Breast epithelium (tissue), 3 donors: Measurements from ENCODE around the gene CYP21A2.
"Not testable (repeated sequence)": the region's sequence is repeated elsewhere in the genome, so short reads cannot be mapped to it uniquely, and the experiment has no call there.

Experiments
- CTCF ChIP-seq, 3 donors: fragments of 450-650 bp; IDR thresholded peaks; one replicate each; pipeline ENCODE4 v1.5.1; 2016 to 2017; ENCODE audit warnings: antibody characterized with exemption in 3 of 3, mild to moderate bottlenecking in 3 of 3, moderate library complexity in 3 of 3
- POLR2AphosphoS5 ChIP-seq, 3 donors: sonication (generic); formaldehyde crosslinking; IDR thresholded peaks; one replicate each; pipeline ENCODE4 v1.6.1; 2017; ENCODE audit warnings: antibody characterized with exemption in 3 of 3

DNA sequence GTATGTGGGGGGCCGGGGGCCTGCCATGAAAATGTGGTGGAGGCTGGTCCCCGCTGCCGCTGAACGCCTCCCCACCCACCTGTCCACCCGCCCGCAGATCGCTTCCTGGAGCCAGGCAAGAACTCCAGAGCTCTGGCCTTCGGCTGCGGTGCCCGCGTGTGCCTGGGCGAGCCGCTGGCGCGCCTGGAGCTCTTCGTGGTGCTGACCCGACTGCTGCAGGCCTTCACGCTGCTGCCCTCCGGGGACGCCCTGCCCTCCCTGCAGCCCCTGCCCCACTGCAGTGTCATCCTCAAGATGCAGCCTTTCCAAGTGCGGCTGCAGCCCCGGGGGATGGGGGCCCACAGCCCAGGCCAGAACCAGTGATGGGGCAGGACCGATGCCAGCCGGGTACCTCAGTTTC is 30.2 kb upstream of the CYP21A2 start:
- TF ChIP-seq POLR2AphosphoS5, CTCF (IDR thresholded peaks at IDR 0.05): not testable (repeated sequence)
